Astrocyte (in vitro differentiated cells and primary cell): ENCODE measurements around the gene PLAAT4. TPM values are rescaled to one million over a fixed set of nuclear protein-coding genes. Genes with fewer than 3 reads are reported as not detected.

Experiments used
- DNase-seq: peaks from one replicate; pipeline ENCODE4 v3.0.0-alpha.2; 2010; ENCODE audit warnings: low read depth
- FAIRE-seq: peaks from 2 replicates; lab custom pipeline; 2011; peaks lifted over from hg19 to GRCh38; lab: Jason Lieb, UNC
- H2AFZ ChIP-seq: 2 replicates; pipeline ENCODE4 v1.6.0; 2012; ENCODE audit warnings: low read depth, low read length, inconsistent platforms
- H3K27ac ChIP-seq: 2 replicates; pipeline ENCODE4 v1.5.1; 2011; ENCODE audit warnings: low read depth, low read length, inconsistent platforms
- H3K27me3 ChIP-seq: 2 replicates; pipeline ENCODE4 v1.6.0; 2011; ENCODE audit warnings: low read length, inconsistent platforms; ENCODE audit not compliant: insufficient read depth
- H3K36me3 ChIP-seq: 2 replicates; pipeline ENCODE4 v1.5.1; 2011; ENCODE audit warnings: low read length, inconsistent platforms; ENCODE audit not compliant: insufficient read depth
- H3K4me1 ChIP-seq: 2 replicates; pipeline ENCODE4 v1.5.1; 2011; ENCODE audit warnings: low read length, inconsistent platforms; ENCODE audit not compliant: insufficient read depth
- H3K4me2 ChIP-seq: 2 replicates; pipeline ENCODE4 v1.6.0; 2012; ENCODE audit warnings: low read length, inconsistent platforms
- H3K4me3 ChIP-seq: 2 replicates; pipeline ENCODE4 v1.5.1; 2011; ENCODE audit warnings: low read depth, mild to moderate bottlenecking, low read length, inconsistent platforms; ENCODE audit not compliant: insufficient read depth
- H3K79me2 ChIP-seq: 2 replicates; pipeline ENCODE4 v1.6.0; 2012; ENCODE audit warnings: mild to moderate bottlenecking, low read length, inconsistent platforms; ENCODE audit not compliant: insufficient read depth
- H3K9ac ChIP-seq: 2 replicates; pipeline ENCODE4 v1.6.0; 2012; ENCODE audit warnings: mild to moderate bottlenecking, low read length, inconsistent platforms
- H3K9me3 ChIP-seq: 2 replicates; pipeline ENCODE4 v1.5.1; 2012; ENCODE audit warnings: low read depth, mild to moderate bottlenecking, low read length, inconsistent platforms; ENCODE audit not compliant: insufficient read depth
- H4K20me1 ChIP-seq: 2 replicates; pipeline ENCODE4 v1.6.0; 2012; ENCODE audit warnings: low read length, inconsistent platforms; ENCODE audit not compliant: insufficient read depth
- H3K27ac Mint-ChIP-seq: one replicate; pipeline ENCODE4 v1.8.0; 2021; ENCODE audit warnings: mild to moderate bottlenecking, mixed read lengths; ENCODE audit not compliant: unreplicated experiment
- H3K27me3 Mint-ChIP-seq: one replicate; pipeline ENCODE4 v1.8.0; 2021; ENCODE audit warnings: low read depth, mixed read lengths; ENCODE audit not compliant: unreplicated experiment
- H3K36me3 Mint-ChIP-seq: one replicate; pipeline ENCODE4 v1.8.0; 2021; ENCODE audit warnings: low read depth, mixed read lengths; ENCODE audit not compliant: unreplicated experiment
- H3K4me1 Mint-ChIP-seq: one replicate; pipeline ENCODE4 v1.8.0; 2021; ENCODE audit warnings: low read depth, mixed read lengths; ENCODE audit not compliant: unreplicated experiment
- H3K4me3 Mint-ChIP-seq: one replicate; pipeline ENCODE4 v1.8.0; 2021; ENCODE audit warnings: mild to moderate bottlenecking, moderate library complexity, mixed read lengths; ENCODE audit not compliant: unreplicated experiment
- H3K9me3 Mint-ChIP-seq: one replicate; pipeline ENCODE4 v1.8.0; 2021; ENCODE audit warnings: mild to moderate bottlenecking, mixed read lengths; ENCODE audit not compliant: unreplicated experiment
- CTCF ChIP-seq: IDR thresholded peaks from 2 replicates; pipeline ENCODE4 v1.5.1; 2011; ENCODE audit warnings: low read depth, mild to moderate bottlenecking, inconsistent platforms, low read length, moderate library complexity; ENCODE audit not compliant: insufficient read depth
- EZH2 ChIP-seq: IDR thresholded peaks from 2 replicates; pipeline ENCODE4 v1.6.1; 2012; ENCODE audit warnings: mild to moderate bottlenecking, low read length, inconsistent platforms; ENCODE audit not compliant: insufficient read depth
- total RNA-seq: library from RNA; stranded (reverse); gene quantifications from 2 replicates; pipeline ENCODE4 v1.2.1, GENCODE V29; 2021

PLAAT4 gene
- total RNA-seq, 1 donor from 2014 or later = 4.9 TPM

DNA sequence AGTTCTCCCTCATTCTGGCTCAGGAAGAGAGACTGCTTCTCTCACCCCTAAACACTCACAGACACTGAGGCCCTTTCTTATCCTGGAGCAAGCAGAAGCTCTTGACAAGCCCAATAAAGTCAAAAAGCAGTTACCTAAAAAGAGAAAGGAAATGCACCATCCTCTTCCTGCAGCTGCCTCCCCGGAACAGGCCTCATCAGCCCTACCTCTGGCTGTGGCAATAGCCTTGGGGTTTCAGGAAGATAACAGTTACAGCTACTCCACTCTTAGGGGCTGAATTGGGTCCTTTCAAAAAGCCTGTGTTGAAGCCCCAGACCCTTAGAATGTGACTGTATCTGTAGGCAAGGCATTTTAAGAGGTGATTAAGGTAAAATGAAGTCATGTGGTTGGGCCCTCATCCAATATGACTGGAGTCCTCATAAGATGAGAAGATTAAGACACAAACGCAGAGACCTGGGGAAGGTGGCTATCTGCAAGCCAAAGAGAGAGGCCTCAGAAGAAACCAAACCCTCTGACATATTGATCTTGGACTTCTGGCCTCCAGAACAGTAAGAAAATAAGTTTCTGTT lies 34.3 kb upstream of the PLAAT4 start:
- peaks cover 11% of the 10 kb centered on the region for H3K27me3 Mint-ChIP-seq
- Histone ChIP-seq H2AFZ (no peak overlapping the region), H3K4me1 (no peaks in the 10 kb centered on the region), H3K9me3 (peaks cover 10% of the 10 kb centered on the region), H3K4me3 (no peak overlapping the region), H3K79me2 (no peaks in the 10 kb centered on the region), H3K36me3 (no peaks in the 10 kb centered on the region), H3K9ac (no peak overlapping the region), H3K27me3 (no peaks in the 10 kb centered on the region), H3K27ac (no peak overlapping the region), H4K20me1 (no peaks in the 10 kb centered on the region), H3K4me2 (no peak overlapping the region)
- peaks cover 4% of the 10 kb centered on the region for H3K36me3 Mint-ChIP-seq
- DNase-seq (no peak), FAIRE-seq (no peak)
- H3K9me3 Mint-ChIP-seq = peaks cover 25% of the 10 kb centered on the region
- no peak for TF ChIP-seq CTCF
- TF ChIP-seq EZH2 = no peak
- no peak overlapping the region for H3K27ac Mint-ChIP-seq
- H3K4me1 Mint-ChIP-seq = no peaks in the 10 kb centered on the region
- no peak overlapping the region for H3K4me3 Mint-ChIP-seq

DNA sequence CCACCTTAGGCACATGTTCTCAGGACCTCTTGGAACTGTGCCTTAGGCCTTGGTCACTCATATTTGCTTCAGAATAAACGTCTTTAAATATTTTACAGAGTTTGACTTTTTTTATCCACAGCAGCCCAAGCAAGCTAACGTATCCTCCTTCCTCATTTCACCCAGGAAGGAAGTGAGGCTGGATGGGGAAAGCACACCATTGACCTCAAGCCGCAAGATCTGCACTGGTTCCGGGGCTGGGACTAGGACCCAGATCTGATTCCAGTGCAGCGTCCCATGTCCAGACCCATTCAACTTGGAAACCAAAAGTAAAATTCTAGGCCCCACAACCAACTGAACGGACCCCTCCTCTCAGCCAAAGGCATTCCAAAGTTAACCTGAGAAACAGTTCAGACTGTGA lies 33.1 kb upstream of the PLAAT4 start:
- peaks cover 13% of the 10 kb centered on the region for H3K27me3 Mint-ChIP-seq
- Histone ChIP-seq H2AFZ (no peak overlapping the region), H4K20me1 (no peaks in the 10 kb centered on the region), H3K4me2 (no peak overlapping the region), H3K4me1 (no peaks in the 10 kb centered on the region), H3K9ac (no peak overlapping the region), H3K27me3 (no peaks in the 10 kb centered on the region), H3K36me3 (no peaks in the 10 kb centered on the region), H3K4me3 (no peak overlapping the region), H3K79me2 (no peaks in the 10 kb centered on the region), H3K27ac (no peak overlapping the region), H3K9me3 (peaks cover 7% of the 10 kb centered on the region)
- H3K4me3 Mint-ChIP-seq = no peak overlapping the region
- no peak for FAIRE-seq
- no peak for DNase-seq
- no peak for TF ChIP-seq CTCF
- peaks cover 4% of the 10 kb centered on the region for H3K36me3 Mint-ChIP-seq
- H3K9me3 Mint-ChIP-seq = peaks cover 21% of the 10 kb centered on the region
- H3K27ac Mint-ChIP-seq = no peak overlapping the region
- no peaks in the 10 kb centered on the region for H3K4me1 Mint-ChIP-seq

- no peaks in the 10 kb centered on the region for H3K4me1 Mint-ChIP-seq
- H3K27me3 Mint-ChIP-seq = peaks cover 13% of the 10 kb centered on the region
- H3K36me3 Mint-ChIP-seq = peaks cover 4% of the 10 kb centered on the region
- peaks cover 18% of the 10 kb centered on the region for H3K9me3 Mint-ChIP-seq
- no peaks in the 10 kb centered on the region for H3K4me1 ChIP-seq
- no peak overlapping the region for H2AFZ ChIP-seq
- no peaks in the 10 kb centered on the region for H3K36me3 ChIP-seq
- FAIRE-seq = no peak
- TF ChIP-seq EZH2 = no peak
- TF ChIP-seq CTCF = no peak
- no peaks in the 10 kb centered on the region for H3K27me3 ChIP-seq
- no peak overlapping the region for H3K27ac ChIP-seq
- DNase-seq = no peak
- no peak overlapping the region for H3K9ac ChIP-seq
- no peak overlapping the region for H3K4me3 ChIP-seq
- H3K4me2 ChIP-seq = no peak overlapping the region
- H3K79me2 ChIP-seq = no peaks in the 10 kb centered on the region
- H3K9me3 ChIP-seq = peaks cover 7% of the 10 kb centered on the region
- no peak overlapping the region for H3K27ac Mint-ChIP-seq
- H4K20me1 ChIP-seq = no peaks in the 10 kb centered on the region
- H3K4me3 Mint-ChIP-seq = no peak overlapping the region
These were observed 32.6 kb upstream of the PLAAT4 start for GRCh38 chr11:63504054-63504453.
